NCI-H1436 (cell line): Measurements from ENCODE around the gene NDUFAF8.

ENCODE experiments used
- DNase-seq: peaks from one replicate; lab custom pipeline; 2025; lab: John Stamatoyannopoulos, UW

The NDUFAF8 gene

DNA sequence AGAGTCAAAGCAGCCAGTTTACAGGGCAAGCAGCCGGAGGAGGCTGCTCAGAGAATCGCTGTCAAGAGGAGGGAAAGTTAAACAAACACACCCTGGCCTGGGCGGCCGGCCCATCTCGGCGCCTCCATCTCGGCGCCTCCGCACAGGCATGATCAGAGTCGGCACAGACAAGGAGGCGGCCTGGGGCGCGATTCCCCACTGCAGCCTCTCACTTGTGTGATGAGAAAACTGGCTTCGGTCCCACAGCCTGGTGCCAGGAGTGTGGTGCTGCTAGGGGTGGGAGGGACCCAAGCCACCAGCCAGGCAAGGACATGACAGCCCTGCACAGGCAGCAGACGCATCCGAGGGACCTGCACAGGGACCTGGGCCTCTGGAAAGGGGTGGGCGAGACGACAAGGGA lies 38.3 kb downstream of the NDUFAF8 start:
- DNase-seq, result no peak

DNA sequence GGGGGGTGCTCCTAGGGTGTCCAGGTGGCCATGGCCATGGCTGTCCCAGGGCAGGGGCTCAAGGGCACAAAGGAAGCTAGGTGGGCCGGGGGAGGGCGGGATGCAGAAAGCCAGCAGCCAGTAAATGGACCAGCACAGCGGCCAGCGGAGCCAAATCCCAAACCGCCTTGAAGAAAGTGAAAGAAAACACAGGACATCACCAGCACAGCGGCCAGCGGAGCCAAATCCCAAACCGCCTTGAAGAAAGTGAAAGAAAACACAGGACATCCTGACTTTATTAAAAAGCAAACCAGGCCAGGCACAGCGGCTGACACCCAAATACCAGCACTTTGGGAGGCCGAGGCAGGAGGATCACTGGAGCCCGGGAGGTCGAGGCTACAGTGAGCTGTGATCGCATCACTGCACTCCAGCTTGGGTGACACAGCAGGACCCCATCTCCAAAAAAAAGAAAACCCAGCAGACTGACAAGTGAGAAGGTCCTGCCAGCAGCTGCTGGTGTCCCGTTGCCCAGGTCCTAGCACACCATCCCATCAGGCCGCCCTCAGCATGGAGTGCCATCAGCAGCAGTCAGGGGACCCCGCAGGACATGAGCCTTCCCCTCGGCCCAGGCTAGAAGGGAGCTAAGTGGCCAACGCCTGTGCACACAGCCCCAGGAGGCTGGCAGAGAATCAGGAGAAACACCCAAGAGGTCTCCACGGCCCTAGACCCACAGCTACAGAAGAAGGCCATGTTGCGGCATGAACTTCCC lies 39.0 kb downstream of the NDUFAF8 start:
- DNase-seq, result no peak

DNA sequence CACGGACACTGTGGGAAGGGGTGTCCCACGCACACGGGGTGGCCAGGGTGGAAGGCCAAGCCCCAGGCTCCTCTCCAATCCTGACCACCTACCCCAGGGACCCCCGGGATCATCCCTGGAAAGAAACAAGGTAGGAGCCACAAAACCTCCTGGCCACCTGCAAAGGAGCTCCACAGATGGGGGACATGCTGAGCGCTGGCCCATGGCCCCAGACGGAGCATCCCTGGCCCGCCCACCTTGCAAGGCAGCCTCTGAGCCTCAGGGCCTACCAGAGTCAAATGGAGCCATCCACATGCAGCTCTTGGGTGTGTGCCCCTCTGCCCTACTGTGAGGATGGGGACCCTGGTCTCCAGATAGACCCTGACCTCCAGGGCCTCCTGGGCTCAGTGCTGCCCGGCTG lies 39.7 kb downstream of the NDUFAF8 start:
- DNase-seq, result no peak

DNA sequence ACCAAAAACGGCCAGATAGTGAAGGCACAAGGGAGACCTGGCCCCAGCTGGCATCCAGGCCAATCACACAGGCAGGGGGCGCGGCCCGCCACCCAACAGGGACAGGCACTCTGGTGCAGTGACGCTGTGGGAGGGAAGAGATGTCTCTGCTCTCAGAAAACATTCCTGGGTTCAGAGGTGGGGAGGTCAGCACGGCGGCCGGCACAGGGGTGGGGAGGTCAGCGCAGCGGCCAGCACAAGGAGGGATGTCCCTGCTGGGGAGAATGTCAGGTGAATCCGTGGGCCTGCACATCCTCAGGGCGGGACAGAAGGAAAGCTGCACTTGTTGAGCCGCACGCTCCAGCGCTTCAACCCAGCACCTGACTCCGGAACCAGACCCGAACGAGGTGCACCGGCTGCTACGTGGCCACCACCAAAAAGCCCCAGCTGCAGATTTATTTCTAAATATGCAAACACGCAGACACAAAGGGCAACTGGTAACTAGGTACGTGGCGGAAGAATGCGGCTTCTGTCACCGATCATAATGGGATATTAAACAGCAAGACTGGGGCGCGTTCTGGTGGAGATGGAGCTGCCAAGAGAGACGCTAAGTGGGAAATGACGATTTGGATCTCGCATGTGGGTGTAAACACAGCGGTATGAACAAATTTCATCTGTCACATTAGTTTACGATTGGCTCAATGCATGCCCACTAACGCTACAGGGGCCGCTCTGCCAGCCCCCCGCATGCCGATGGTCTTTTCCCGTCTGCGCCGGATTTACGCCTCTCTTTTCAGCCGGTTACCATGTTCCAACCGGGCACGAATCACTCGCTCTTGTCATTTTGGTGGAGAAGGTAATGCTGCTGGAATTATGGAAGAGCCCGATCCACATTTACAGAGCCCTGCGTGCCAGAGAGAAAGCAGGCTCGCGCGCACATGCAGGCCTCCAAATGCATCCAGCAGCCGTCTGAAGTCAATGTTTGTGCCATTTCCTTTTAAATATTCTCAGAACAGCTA lies 40.5 kb downstream of the NDUFAF8 start:
- no peak for DNase-seq

DNA sequence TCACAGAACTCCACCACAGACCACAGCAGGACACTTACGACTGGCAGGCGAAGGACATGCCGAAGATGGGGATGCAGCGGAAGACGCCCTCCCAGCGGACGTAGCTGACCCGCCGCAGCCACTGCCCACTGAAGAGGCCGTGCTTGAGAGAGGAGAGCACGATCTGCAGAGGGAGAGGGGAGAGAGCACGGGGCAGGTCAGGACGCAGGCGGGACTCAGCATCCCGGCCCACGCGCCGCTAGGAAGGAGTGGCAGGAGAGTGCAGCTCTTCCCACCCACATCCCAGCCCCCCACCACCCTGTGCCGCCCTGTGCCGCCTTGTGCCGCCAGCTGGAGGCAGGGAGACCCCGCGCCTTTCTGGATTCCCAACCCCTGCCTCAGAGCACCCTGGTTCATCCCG lies 41.5 kb downstream of the NDUFAF8 start:
- DNase-seq, result no peak

DNA sequence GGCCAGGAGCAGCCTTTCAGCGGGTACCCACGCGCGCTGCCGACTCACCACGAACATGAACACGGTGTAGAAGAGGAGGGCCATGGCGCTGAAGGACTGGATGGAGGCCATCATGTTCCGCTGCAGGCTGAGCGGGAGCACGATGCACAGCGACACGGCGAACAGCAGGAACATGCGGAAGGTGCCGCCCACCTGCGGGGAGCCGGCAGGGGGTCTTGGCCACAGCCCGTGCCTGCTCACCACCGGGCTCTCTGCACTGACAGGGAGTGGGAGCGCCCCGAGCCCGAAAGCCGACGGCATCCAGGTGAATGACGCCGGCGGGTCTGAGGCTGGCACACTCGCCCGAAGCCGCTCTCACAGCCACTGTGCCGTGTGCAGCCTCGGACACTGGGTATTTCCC lies 43.0 kb downstream of the NDUFAF8 start:
- DNase-seq, result no peak

DNA sequence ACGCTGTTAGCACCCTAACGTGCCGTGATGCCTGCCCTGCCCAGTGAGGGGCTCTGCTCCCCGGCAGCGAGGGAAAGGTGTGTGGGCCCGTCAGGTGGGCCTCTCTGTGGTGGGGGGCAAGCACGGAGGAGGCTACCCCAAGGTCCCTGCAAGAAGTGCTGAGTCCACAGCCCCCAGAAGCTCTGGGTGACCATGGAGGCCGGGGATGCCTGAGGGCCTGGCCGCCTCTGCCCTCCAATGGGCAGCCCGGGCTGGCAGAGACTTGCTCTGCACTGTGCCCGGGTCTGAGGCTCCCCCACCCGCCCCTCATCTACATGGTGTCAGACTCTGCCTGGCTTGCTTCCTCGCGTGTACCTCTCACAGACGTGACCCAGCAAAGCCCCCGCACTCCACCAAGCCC lies 43.8 kb downstream of the NDUFAF8 start:
- DNase-seq, result no peak

DNA sequence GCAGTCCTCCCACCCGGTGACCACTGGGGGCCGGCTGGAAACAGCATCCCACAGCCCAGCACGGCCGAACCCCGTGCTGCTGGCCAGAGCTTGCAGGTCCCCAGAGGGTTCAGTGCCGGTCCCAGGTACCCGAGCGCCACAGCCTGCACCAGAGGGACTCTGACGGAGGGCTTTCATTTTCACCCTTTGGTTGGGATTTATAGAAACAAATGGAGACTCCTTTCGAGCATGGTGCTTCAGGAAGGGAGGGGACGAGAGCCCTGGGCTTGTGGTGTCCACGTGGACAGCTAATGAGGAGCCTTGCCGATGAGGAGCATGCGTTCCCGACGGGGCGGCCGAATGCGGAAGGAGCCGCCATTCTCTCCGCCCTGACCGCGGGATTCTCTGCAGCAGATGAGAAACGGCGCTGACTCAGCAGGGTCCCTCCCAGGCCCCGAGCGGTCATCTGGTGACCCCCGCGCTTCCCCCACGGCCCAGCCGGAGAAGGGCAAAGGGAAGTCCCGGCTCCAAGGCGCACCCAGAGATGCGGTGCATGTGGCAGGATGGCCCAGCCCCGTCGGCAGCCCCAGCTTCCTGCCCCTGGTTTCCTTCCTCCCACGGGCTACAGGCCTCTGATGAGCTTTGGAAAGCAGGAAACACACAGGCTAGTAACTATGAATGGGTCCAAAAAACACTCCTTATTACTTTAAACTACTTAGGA lies 46.2 kb downstream of the NDUFAF8 start:
- DNase-seq, result no peak

DNA sequence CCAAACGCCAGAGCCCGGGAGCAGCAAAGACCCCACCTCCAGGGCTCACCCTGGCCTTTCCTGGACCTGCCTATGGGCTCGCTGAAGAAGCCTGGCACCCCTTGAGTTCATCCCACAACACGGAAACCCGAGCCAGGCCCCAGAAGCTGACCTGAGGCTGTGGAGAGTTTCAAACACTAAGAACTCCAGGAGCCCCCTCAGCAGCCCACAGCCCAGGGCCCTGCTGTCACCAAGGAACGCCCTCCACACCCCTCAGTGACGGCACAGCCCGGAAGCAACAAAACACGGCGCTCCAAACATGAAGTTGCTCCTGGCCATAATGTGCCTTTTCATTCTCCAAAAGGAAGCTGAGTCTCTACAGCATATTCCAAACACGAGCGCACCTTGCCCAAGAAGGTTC lies 46.8 kb downstream of the NDUFAF8 start:
- no peak for DNase-seq

DNA sequence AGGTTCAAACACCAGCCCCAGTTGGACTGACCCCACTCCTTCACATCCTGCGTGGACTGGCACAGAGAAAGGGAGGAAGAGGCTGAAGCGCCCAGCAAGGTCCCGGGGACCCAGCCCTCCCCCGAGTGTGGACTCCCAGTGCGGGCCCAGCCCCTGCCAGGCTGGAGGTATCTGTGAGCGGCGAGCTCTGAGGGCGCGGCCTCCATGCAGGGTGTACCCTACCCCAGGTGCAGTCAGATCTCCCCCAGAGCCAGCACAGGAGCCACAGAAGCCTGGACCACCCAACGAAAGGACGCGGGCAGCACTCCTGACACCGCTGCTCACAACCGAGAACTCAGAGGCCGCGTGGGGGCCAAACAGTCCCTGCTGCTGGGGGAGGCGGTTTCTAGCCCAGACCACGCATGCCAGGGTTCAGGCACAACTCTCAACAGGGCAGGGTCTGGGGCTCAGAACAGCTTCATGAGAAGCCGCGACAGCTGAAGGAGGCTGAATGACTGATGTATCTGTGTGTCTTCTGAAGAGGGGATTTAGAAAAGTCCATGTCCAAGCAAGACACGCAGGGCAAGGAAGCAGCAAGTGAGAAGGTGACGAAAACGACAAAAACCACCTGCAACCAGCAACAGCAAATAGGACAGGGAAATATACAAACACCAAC lies 47.5 kb downstream of the NDUFAF8 start:
- no peak for DNase-seq

DNA sequence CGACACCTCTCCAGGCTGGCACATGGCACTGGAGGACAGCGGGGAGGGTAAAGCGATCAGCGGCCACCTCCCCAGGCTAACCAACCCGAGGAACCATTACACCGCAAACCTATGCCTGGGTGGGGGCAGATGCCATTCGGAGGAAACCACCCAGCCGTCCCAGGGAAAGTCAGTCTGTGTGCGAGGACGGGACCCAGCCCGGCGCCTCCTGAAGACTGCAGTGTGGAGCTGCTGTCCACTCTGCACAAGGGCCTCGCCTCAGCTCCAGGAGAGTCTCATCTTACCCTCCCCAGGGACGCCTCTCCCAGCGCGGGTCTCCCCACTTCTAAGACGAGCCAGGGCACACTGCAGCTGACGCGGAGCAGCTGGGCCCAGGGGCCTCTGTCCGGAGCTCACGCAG lies 48.0 kb downstream of the NDUFAF8 start:
- DNase-seq, result no peak

DNA sequence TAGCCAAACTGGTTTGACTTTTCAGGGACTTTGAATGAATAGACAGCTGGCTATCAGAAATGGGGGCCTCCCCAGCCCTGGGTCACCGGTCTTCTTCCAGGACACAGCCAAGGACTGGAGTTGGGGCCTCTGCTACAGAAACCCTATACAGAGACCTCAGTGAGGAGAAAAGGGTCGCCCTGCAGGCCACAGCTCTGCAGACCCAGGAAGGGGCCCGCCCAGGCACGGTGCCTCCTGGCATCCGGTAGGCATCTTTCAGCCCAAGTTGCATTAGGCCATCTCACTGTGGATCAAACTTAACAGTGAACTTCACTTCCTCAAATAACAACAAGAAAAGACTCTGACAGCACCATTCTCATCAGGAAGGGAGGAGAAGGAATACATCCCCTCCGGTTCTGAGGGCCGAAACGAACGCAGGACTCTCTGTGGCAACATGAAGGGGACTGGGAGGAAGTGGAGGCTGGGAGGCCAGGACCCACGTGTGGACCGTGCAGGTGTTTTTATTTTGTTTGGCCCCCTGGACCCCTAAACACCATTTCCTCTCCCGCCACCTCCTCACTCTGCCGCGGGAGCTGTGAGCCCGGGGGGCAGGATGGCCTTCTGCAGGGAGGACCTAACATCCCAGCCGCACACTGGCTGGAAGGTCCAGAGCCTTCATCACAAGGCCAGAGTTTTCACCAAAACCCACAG lies 48.8 kb downstream of the NDUFAF8 start:
- DNase-seq, result no peak

DNA sequence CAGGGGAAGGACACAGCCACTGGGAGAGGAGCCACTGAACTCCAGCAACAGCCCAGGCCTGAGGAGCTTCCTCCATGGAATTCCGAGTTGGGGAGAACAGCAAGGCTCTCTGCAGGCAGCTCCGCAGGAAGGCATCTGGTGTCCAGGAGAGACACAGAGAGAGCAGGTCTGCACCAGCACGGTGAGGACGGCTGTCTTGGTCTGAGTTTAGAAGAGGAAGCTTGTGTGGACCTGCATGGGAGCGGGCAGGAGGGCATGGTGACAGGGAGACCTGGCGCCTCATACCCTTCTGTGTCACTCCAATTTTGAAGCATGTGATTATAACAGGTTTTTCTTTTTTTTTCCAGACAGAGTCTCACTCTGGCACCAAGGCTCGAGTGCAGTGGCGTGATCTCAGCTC lies 49.6 kb downstream of the NDUFAF8 start:
- no peak for DNase-seq

DNA sequence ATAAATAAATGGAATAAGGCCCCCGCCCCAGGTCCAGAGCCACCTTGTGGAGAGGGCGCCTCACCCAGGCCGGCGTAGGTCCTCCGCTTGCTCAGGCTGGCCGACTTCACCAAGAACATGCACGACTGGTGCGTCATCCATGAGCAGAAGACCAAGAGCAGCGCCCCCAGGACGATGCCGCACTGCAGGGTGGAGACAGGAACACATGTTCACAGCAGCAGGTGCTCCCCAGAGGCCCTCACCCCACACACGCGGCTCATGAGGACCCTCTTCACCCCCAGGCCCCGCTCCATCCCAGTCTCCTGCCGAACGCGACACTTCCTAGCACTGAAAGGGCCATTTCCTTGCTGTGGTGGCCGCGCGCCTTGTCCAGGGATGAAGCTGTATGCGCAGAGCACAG lies 50.5 kb downstream of the NDUFAF8 start:
- DNase-seq, result no peak

DNA sequence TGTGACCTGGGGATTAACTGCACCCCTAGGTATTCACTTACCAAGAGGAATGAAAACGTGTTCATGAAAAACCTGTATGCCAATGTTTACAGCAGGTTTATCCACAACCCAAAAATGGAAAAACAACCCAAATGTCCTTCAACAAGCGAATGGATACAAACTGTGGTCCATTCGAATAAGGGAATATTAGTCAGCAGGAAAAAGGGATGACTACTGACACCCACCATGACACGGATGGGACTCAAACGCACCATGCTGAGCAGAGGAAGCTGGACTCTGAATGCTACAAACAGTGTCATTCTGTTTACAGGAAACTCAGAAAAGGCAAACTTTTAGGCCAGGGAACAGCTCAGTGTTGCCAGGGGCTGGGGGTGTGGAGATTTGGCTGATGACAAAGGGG lies 51.1 kb downstream of the NDUFAF8 start:
- no peak for DNase-seq
